Ectodermal cell (in vitro differentiated cells): Measurements from ENCODE around the gene ELMO1.

Source experiments
- H3K27ac ChIP-seq: 2 replicates; pipeline ENCODE4 v1.7.0; 2013; ENCODE audit warnings: mild to moderate bottlenecking, low read depth, low read length; ENCODE audit not compliant: insufficient read depth, poor library complexity, severe bottlenecking
- H3K27me3 ChIP-seq: 2 replicates; pipeline ENCODE4 v1.7.0; 2013; ENCODE audit warnings: mild to moderate bottlenecking, low read length; ENCODE audit not compliant: insufficient read depth, control insufficient read depth, poor library complexity, severe bottlenecking
- H3K36me3 ChIP-seq: one replicate; pipeline ENCODE4 v1.7.0; 2013; ENCODE audit warnings: low read length; ENCODE audit not compliant: control insufficient read depth, insufficient read depth
- H3K4me1 ChIP-seq: one replicate; pipeline ENCODE4 v1.7.0; 2013; ENCODE audit warnings: low read length; ENCODE audit not compliant: control insufficient read depth, insufficient read depth
- H3K4me3 ChIP-seq: 2 replicates; pipeline ENCODE4 v1.7.0; 2013; ENCODE audit warnings: low read depth, low read length, control low read depth; ENCODE audit not compliant: insufficient read depth
- H3K9me3 ChIP-seq: 2 replicates; pipeline ENCODE4 v1.7.0; 2013; ENCODE audit warnings: mild to moderate bottlenecking, low read length, moderate library complexity; ENCODE audit not compliant: control insufficient read depth
- WGBS, 2 experiments: methylation state at CpG; one replicate each; pipeline ENCODE4 v1.1.7; 2013; ENCODE audit warnings: missing lambda C conversion rate in 2 of 2; 5-methylcytosine and 5-hydroxymethylcytosine counted together

Gene ELMO1

DNA sequence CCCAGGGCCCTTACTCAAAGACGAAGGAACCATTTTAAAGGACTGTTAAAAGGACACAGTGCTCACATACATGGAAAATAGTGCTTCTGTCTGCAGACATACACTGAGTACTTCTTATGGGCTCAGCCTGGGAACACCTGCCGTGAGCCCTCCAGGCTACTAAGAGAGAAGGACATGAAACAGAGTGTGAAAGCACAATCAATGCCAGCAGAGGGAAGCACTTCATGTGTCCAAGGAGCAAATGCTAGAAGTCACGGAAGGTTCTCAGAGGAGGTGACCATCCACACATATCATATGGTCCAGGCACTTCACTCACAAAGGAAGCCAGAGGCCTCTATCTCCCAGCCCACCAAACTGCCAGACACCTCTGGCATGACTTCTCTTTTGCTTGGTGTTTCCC, 15.5 kb downstream of the ELMO1 start:
- Histone ChIP-seq H3K4me1 (no peaks in the 10 kb centered on the region), H3K36me3 (no peaks in the 10 kb centered on the region), H3K4me3 (no peak overlapping the region), H3K27me3 (no peaks in the 10 kb centered on the region), H3K27ac (no peak overlapping the region), H3K9me3 (no peaks in the 10 kb centered on the region)
- 89 to 92% methylated on average over 3 of the region's 3 CpGs for WGBS, 2 experiments

DNA sequence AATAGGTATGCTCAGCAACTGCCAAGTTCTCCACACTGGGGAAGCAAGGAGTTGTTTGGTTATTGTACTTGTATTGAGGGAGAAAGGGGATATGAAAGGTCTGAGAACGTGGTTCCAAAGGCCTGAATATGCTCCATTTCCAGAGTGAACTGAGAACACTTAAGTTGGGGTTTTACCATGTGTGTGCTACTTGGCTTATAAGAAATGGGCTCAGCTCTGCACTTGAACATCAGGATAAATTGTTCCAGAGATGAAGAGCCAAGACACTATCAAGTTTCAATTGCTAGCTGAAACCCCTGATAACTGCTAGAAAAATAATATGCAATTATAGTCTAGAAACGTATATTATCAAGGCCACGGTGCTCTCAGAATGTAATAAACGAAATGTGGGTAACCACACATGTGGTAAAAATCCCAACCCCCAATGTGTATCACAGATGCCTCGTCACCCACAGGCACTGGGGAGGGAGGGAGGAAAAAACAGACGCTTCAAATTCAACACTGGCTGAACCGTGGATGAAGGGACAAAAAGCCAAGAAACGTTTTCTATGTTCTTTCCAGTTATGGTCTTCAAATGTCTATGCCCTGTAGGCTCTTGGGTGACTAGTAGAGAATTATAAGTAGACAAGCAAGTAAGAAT, 16.3 kb downstream of the ELMO1 start:
- Histone ChIP-seq H3K9me3 (no peaks in the 10 kb centered on the region), H3K4me1 (no peaks in the 10 kb centered on the region), H3K27me3 (no peaks in the 10 kb centered on the region), H3K4me3 (no peak overlapping the region), H3K27ac (no peak overlapping the region), H3K36me3 (no peaks in the 10 kb centered on the region)
- 72 to 75% methylated on average over 5 to 8 of the region's 8 CpGs for WGBS, 2 experiments

DNA sequence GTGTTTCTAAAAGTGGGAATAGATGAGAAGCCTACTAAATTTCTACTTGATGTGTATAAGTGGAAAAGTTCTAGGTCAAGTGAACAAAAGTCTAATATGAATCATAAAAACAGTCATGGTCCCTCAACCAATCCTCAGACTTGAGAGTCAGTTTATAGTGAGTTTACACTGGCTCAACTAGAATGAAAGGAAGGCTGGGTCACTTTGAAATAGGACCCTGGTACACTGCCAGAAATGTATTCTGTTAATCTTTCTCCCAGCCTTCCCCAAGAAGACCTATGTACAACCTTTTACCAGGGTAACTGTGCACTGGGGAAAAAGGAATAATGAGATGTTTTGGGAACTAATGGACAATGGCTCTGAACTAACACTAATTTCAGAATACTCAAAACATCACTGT, 17.3 kb downstream of the ELMO1 start:
- Histone ChIP-seq H3K27ac (no peak overlapping the region), H3K36me3 (no peaks in the 10 kb centered on the region), H3K4me1 (no peaks in the 10 kb centered on the region), H3K9me3 (no peaks in the 10 kb centered on the region), H3K4me3 (no peak overlapping the region), H3K27me3 (no peaks in the 10 kb centered on the region)

DNA sequence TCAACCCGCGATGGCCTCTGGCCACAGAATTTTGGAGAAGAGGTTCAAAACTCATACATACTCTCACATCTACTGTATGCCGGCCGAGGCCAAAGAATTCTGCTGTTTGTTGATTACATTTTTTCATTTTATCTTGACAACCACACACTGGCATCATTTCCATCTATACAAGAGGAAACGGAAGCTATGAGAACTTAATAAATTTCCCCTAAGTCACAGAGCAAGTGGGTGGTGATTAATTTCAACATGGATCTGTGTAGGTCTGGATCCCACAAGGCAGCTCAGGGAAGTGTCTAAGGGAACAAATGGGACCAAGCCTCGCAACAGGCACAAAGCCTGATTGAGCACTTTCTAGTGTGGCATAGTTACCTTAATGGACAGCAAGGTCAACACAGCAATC, 18.0 kb downstream of the ELMO1 start:
- H3K9me3 ChIP-seq = no peaks in the 10 kb centered on the region
- no peaks in the 10 kb centered on the region for H3K36me3 ChIP-seq
- 90 to 92% methylated on average over 5 to 6 of the region's 6 CpGs for WGBS, 2 experiments
- H3K4me3 ChIP-seq = no peak overlapping the region
- no peak overlapping the region for H3K27ac ChIP-seq
- H3K27me3 ChIP-seq = no peaks in the 10 kb centered on the region
- H3K4me1 ChIP-seq = no peaks in the 10 kb centered on the region

DNA sequence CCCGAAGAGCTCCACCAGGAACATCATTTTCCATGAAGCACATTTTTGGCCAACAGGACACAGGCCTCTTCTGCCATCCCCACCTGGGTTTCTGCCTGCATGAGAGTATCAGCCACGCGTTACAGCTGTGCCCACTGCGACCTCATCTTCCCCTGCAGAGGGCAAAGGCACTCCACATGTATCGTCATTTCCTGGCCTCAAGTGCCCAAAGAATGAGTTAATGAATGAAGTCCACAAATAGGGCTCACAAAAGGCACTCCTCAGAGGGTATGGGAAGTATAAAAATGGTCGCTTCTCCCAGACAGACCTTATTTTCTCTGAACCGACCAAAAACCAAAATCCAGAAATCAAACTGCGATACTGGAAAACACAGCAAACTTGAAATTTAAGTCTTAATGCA, 18.5 kb downstream of the ELMO1 start:
- no peaks in the 10 kb centered on the region for H3K4me1 ChIP-seq
- 95 to 97% methylated on average over 8 of the region's 8 CpGs for WGBS, 2 experiments
- no peak overlapping the region for H3K4me3 ChIP-seq
- no peaks in the 10 kb centered on the region for H3K9me3 ChIP-seq
- H3K27ac ChIP-seq = no peak overlapping the region
- no peaks in the 10 kb centered on the region for H3K36me3 ChIP-seq
- H3K27me3 ChIP-seq = no peaks in the 10 kb centered on the region

GRCh38 chr7:37429435-37429791, 19.3 kb downstream of the ELMO1 start:
- H3K9me3 ChIP-seq = no peaks in the 10 kb centered on the region
- H3K36me3 ChIP-seq = no peaks in the 10 kb centered on the region
- H3K4me1 ChIP-seq = no peaks in the 10 kb centered on the region
- no peaks in the 10 kb centered on the region for H3K27me3 ChIP-seq
- H3K4me3 ChIP-seq = no peak overlapping the region
- H3K27ac ChIP-seq = no peak overlapping the region

GRCh38 chr7:37428681-37429434, 19.8 kb downstream of the ELMO1 start:
- no peaks in the 10 kb centered on the region for H3K27me3 ChIP-seq
- H3K4me1 ChIP-seq = no peaks in the 10 kb centered on the region
- 88 to 93% methylated on average over 6 of the region's 6 CpGs for WGBS, 2 experiments
- H3K9me3 ChIP-seq = no peaks in the 10 kb centered on the region
- no peak overlapping the region for H3K4me3 ChIP-seq
- no peak overlapping the region for H3K27ac ChIP-seq
- H3K36me3 ChIP-seq = no peaks in the 10 kb centered on the region

GRCh38 chr7:37427276-37427940, 21.3 kb downstream of the ELMO1 start:
- Histone ChIP-seq H3K27me3 (no peaks in the 10 kb centered on the region), H3K27ac (no peak overlapping the region), H3K4me3 (no peak overlapping the region), H3K9me3 (no peaks in the 10 kb centered on the region), H3K36me3 (no peaks in the 10 kb centered on the region), H3K4me1 (no peaks in the 10 kb centered on the region)
- 89 to 97% methylated on average over 1 to 2 of the region's 2 CpGs for WGBS, 2 experiments

- Histone ChIP-seq H3K27ac (no peak overlapping the region), H3K9me3 (no peaks in the 10 kb centered on the region), H3K4me1 (peaks cover 6% of the 10 kb centered on the region), H3K27me3 (no peaks in the 10 kb centered on the region), H3K36me3 (no peaks in the 10 kb centered on the region), H3K4me3 (no peak overlapping the region)
- WGBS, 2 experiments = 75 to 79% methylated on average over 5 of the region's 5 CpGs
Measured at GRCh38 chr7:37425498-37425897, 23.2 kb downstream of the ELMO1 start.

- Histone ChIP-seq H3K27ac (no peak overlapping the region), H3K9me3 (no peaks in the 10 kb centered on the region), H3K36me3 (no peaks in the 10 kb centered on the region), H3K27me3 (no peaks in the 10 kb centered on the region), H3K4me3 (no peak overlapping the region), H3K4me1 (peaks cover 6% of the 10 kb centered on the region)
- WGBS, 2 experiments = 85 to 96% methylated on average over 2 of the region's 2 CpGs
Measured at GRCh38 chr7:37424995-37425394, 23.7 kb downstream of the ELMO1 start.
